Iris pigment epithelial cell (primary cell): ENCODE measurements around the gene VMO1.

ENCODE experiments used
- DNase-seq: peaks from one replicate; pipeline ENCODE4 v3.0.0-alpha.2; 2011; ENCODE audit warnings: low read depth

The VMO1 gene

DNA sequence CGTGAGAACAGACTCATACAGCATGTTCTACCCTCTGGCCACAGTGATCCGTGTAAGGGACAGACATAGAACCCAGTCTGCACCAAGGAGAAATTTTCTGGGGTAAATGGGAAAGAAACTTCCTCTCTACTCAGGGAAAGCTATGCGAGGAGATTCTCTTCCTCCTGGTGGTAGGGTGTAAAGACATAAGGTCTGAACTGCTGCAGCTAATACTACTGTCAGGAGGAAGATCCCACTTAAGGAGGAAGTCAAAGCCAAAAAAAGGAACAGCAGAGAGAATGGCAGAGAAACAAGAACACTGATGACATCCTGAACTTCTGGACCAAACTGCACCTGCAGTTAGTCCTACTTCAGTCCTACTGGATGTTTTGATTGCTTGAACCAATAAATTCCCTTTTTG lies 21.6 kb downstream of the VMO1 start:
- DNase-seq = no peak

DNA sequence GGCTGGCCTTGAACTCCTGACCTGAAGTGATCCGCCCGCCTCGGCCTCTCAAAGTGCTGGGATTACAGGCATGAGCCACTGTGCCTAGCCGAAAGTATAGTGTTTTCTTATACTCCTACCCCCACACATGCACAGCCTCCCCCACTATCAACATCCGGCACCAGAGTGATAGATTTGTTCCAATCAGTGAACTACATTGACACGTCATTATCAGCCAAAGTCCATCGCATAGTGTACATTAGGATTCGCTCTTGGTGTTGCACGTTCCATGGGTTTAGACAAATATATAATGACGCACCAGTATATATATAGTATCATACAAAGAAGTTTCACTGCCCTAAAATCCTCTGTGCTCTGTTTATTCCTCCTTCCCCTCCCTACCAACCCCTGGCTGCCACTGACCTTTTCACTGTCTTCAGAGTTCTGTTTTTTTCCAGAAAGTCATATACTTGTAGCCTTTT lies 26.4 kb downstream of the VMO1 start:
- DNase-seq = no peak

DNA sequence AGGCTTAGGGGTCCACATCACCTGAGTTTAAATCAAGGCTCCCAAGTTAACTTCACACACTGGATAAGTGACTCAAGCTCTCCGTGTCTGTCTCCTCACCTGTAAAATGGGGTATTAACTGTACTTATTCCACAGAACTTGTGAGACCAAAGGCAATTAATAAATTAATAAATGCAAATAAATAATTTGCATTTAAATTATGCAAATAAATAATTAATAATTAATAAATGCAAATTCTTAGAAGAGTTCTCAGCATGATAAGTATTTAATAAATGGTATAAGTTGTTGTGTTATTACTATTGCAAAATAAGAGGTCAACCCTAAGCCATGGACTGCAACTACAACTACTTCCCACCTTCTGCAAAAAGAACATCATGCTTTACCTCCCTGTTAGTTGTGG lies 32.8 kb downstream of the VMO1 start:
- DNase-seq = no peak

DNA sequence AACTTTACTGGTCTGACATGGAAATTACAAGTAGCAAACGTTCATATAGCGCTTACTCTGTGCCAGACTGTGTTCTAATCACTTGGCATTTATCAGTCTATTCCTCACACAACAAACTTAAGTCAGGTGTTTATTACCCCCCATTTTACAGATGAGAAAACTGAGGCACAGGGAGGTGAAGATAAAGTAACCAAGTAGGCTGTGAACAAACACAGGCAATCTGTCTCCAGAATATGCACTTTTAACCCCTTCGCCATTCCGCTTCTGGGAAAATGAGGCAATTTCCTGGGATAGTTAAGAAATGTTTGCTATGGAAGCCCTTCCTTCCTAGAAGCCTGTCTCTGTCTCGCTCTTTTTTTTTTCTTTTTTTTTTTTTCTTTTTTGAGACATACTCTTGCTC lies 34.2 kb downstream of the VMO1 start:
- DNase-seq = peak; percentile 26

DNA sequence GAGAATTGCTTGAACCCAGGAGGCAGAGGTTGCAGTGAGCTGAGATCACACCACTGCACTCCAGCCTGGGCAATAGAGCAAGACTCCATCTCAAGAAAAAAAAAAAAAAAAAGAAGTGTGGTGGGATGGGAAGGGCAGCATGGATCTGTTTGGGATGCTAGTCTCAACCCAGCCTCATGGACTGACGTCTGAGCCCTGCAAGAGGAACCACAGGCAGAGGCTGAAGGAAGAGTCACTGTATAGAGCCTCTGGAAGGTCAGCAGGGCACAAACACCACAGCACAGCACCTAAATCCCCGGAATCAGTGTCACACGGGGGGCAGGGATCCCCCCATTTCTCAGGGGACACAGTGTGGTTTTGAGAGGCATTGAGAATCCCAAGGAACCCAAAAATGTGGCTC lies 35.6 kb downstream of the VMO1 start:
- no peak for DNase-seq

DNA sequence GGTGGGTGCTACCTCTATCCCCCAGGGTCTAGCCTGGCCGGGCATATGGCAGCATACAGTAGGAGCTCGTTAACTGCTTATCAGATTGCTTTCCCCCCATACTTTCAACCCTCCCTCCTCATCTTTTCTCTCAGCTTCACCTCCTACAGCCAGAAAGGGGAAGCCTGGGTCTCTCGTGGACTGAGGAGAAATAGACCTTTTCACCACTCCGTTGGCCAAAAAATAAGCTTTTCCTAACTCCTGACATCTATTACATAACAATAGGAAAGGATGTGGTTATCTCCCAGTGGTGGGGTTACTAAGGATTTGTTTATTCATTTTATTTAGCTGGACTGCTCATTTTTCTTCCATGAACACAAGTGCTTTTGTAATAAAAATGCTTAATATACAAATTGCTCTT lies 37.5 kb downstream of the VMO1 start:
- DNase-seq = no peak

DNA sequence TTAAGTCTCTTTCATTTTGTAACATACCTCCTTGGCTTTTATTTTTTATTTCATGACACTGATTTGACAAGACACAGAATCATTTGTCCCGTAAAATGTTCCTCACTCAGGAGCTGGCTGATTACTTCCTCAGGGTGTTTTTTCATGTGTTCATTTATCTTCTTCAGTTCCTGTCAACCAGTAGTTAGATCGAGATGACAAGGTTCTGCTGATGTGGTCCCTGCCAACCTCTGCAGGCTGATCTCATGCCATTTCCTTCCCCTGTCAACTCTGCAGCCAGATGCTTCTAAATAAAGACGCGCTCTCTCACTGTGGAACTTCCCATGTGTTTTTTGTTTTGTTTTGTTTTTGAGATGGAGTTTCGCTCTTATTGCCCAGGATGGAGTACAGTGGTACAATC lies 38.3 kb downstream of the VMO1 start:
- DNase-seq = no peak

DNA sequence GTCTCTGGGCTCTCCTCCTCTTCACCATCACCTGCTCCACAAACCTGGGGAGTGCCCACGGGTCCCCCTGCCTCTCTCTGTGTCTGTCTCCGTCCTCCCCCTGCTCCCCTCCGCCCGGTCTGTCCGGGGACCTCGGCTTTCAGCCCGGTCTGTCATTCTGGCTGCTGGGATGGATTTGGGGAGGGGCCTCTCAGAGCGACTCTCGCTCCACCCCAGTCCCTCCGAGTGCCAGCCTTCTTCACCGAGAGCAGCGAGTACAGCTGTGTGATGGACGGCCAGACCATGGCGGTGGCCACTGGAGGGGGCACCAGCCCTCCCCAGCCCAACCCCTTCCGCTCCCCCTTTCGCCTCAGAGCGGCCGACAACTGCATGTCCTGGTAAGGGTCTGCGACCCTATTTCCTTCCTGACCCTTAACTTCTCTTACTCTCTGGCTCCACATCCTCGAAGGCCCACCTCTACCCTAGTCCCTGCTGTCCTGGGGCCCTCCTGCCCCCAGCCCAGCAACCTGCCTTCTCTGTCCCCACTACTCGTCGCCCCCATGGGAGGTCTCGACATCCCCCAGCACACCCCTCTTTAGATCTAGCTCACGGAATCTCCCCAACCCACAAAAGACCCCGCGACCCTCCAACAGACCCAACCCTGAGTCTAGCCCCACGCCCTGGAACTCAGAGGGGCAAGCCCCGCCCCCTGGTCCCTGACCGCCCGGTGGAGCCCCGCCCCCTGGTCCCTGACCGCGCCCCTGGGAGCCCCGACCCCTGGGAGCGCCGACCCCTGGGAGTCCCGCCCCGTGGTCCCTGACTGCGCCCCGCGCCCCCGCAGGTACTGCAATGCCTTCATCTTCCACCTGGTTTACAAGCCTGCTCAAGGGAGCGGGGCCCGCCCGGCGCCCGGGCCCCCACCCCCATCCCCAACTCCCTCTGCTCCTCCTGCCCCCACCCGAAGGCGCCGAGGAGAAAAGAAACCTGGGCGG lies 40.9 kb downstream of the VMO1 start:
- no peak for DNase-seq

DNA sequence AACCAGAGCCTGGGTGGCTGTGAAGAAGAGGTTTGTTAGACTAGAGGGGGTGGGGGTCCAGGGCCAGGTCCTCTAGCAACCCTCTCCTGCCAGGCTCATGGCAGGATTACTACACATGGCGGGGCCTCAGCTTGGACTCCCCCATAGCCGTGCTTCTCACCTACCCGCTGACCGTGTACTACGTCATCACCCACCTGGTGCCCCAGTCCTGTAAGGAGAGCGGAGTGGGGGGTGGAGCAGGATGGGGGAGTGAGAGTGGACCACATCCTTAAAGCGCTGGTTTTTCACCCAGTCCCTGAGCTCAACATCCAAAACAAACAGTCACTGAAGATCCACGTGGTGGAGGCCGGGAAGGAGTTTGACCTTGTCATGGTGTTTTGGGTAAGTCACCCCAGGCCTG lies 42.3 kb downstream of the VMO1 start:
- no peak for DNase-seq

DNA sequence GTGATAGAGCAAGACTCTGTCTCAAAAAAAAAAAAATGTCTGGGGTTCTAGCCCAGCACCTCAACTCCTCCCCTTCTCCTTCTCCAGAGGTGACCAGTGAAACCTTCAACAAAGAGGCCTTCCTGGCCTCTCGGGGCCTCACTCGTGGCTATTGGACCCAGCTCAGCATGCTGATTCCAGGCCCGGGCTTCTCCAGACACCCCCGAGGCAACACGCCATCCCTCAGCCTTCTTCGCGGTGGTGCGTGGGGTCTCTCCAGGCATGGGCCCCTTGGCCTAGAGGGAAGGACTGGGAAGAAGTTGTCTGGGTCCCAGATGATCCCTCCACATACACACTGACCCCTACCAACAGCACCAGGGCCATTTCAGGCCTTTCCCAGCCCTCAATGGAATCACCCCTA lies 42.9 kb downstream of the VMO1 start:
- no peak for DNase-seq

DNA sequence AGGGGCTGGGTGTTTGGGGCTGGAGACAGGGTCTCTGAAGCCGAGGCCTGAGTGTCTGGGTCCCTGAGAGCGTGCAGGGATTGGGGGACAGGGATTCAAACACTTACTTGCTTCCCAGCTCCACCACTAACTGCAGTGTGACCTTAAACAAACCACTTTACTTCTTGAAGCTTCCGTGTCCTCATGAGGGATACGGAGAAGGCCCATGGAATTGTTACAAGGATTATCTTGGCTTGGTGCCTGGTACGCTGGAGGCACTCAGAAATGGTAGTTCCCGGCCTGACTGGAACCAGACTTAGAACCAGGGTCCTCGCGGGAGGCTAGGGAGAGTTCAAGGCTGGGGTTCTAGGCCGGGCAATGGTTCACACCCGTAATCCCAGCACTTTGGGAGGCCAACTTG lies 43.5 kb downstream of the VMO1 start:
- DNase-seq = no peak

DNA sequence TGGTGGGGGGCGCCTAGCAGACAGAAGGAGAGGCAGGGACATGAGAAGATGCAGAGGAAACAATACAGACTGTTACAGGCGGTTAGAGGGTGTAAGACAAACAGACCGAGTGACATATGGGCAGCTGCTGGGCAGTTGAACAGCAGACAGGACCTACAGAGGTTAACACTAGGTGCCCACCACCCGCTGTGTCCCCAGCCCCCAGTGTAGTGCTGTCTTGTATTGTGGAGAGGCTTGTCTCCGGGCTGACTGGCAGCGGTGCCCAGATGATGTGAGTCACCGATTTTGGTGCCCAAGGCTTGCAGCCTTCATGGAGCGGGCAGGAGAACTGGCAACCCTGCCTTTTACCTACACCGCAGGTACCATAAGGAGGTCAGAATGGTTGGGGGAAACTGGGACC lies 44.0 kb downstream of the VMO1 start:
- DNase-seq = no peak

DNA sequence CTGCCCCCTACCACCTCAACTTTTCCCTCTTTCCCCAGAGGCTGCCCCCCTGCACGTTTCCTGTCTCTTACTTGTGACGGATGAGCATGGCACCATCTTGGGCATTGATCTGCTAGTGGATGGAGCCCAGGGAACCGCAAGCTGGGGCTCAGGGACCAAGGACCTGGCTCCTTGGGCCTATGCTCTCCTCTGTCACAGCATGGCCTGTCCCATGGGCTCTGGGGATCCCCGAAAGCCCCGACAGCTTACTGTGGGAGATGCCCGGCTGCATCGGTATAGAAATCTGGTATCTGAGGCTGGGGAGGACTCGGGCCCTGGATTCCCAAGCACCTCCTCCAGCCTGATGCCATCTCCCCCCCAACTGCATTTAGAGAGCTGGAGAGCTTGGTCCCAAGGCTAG lies 44.6 kb downstream of the VMO1 start:
- DNase-seq = no peak

DNA sequence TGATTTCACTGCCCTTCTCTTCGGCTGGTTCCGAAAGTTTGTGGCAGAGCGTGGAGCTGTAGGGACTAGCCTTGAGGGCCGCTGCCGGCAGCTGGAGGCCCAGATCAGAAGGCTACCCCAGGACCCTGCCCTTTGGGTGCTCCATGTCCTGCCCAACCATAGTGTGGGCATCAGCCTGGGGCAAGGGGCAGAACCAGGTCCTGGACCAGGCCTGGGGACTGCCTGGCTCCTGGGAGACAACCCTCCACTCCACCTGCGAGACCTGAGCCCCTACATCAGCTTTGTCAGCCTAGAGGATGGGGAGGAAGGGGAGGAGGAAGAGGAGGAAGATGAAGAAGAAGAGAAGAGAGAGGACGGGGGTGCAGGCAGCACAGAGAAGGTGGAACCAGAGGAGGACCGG lies 45.6 kb downstream of the VMO1 start:
- no peak for DNase-seq

DNA sequence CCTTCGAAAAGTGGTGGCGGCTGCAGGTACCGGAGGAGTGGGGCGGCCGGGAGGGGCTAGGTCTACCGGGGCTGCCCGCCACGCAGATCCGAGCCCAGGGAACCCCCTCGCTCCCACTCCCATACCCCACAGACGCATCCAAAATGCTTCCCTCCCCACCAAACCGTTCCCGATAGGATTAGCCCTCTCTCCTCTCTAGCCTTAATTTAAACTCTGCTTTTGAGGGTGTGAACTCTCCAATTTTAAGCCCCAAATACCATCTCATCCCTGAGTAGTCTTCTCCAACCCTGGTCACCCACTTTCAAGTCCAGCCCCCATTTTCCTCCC lies 46.2 kb downstream of the VMO1 start:
- no peak for DNase-seq

DNA sequence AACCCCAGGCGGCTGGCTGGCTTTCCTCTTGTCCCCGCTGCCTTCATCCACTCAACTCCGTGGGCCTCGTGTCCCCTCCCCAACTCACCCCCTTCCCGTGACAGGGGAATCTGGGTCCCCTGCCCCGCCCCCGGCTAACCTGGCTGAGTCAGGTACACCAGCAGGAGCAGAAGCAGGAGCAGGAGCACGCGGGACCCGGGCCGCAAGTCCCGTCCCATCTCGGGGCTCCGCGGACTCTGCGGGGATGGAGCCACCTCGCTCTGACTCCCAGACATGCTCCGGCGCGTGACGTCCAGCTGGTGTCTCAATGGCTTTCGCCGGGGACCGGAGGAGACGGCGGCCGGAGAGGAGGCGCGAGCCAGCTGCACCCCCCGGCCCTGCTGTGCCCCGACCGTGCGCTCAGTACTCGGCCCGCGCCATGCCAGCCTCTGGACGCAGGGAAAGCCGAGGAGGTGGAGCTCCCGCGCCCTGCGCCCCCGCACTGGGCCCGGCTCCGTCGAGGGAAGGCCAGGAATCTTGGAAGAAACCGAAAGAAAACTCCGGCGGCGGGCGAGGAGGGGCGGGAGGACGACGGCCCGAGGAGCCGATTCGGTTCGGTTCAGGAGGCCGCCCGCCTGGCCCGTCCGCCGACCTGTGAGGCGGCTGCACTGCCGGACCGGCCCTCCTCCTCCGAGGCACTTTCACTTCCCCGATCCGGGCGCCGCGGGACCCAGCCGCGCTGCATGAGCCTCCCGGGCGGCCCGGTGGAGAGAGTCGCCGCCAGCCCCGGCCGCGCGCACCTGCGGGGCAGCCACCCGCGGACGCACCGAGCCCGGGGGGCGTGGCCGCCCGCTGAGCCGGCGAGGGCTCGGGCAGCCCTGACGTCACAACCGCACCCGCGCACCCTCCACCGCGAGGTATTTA lies 46.8 kb downstream of the VMO1 start, which contains the start of the genes CXCL16 and ZMYND15:
TSS of gene CXCL16 (minus strand) at position 807 of the 903 bp plus-strand sequence. CDS start at position 218, 589 bp downstream.
TSS of gene ZMYND15 (plus strand) at position 712 of the 903 bp plus-strand sequence. CDS start 716 bp downstream, outside the sequence.
- DNase-seq = peak; percentile 36

DNA sequence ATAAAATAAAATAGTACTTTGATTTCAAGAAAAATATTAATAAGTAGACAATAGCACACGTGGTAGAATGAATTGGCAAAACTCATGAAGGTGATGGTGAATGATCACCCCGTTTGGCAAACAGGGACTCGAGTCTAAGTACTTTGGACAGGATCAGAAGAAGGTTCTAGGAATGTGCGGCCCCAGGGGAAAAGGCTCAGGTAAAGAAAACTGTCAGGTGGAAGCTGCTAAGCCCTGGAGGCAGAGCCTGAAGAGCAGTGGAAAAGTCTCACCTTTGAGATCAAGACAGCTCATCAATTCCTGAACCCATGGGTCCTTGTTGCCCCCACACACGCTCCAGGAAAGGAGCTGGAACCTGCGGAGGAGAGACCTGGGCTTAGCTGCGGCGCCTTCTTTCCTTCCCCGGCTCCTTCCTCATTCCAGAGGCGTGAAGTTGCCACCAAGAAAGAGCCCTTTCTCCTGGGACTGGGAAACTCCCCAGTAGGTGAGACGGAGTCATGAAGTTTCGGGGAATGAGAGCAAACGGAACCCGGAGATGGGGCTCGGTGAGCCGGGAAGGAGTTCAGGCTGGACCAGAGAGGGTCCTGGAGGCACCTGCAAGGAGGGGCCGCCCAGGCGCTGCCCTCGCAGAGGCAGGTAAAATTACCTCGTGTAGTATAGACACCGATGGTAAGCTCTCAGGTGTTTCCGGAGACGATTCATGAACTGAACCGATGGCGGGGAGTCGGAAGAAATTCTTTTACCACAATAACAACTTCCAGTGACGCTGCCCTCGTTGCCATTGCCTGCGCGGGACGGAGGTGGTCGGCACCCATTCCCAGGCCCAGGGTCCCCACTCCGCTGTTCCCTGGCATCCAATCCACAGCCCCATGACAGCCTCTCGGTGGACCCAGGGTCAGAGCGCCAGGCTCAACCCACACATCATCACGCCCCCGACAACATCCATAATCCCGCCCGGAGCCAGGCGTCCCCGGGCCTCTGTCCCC lies 47.7 kb downstream of the VMO1 start:
- DNase-seq = no peak

DNA sequence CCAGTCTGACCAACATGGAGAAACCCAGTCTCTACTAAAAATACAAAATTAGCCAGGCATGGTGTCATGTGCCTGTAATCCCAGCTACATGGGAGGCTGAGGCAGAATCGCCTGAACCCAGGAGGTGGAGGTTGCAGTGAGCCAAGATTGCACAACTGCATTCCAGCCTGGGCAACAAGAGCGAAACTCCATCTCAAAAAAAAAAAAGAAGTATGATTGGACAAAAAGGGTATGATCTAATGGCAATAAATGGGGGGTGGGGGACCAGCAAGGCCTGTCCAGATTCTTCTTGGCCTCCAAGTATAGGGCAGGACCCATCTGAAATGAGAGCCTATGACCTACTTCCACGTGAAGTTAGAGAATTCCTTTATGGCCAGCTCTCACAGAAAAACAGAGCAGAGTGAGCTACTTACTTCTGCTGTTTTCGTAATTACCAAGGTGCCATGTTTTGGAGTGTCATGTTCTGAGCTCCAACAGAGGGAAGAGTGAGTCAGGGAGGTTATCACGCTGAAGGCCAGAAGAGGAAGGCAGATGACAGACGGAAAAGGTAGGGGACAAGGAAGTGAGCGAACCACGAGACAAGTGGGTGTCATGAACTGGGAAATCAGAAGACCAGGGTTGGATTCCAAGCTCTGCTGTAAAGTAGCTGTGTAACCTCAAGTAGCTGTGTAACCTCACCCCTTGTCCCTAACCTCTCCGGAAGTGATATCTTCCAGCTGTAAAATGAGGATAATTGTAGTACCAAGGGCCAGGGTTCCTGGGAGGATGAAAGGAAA lies 50.1 kb downstream of the VMO1 start:
- DNase-seq = peak; percentile 16
